Measurements from ENCODE around the gene QPCT. TPM values are rescaled to one million over a fixed set of nuclear protein-coding genes. Genes with fewer than 3 reads are reported as not detected.

The QPCT gene
- total RNA-seq, 3 donors from 2014 or later (not counting 1 experiment from before 2014, with no cell fraction given): 0.38 to 2.1 (median 2.1) TPM

GRCh38 chr2:37317746-37318145, 26.7 kb upstream of the QPCT start:
- TF ChIP-seq CTCF (IDR thresholded peaks at IDR 0.05): no peak
- H3K4me1 Mint-ChIP-seq: peaks cover 66 to 68% of the 10 kb centered on the region in 2 donors
- H3K9me3 Mint-ChIP-seq: no peaks in the 10 kb centered on the region
- H3K27ac Mint-ChIP-seq: peak overlapping the region in 1 of 2 donors; percentile 30
- DNase-seq (no peak), ATAC-seq (no peak)
- no peaks in the 10 kb centered on the region for H3K36me3 Mint-ChIP-seq
- WGBS (ENCODE audit: insufficient coverage): no CpG with 5 or more reads among the region's 1 CpG
- no peaks in the 10 kb centered on the region for H3K27me3 ChIP-seq (ENCODE audit: control insufficient read depth, insufficient read depth, low read length)
- no peaks in the 10 kb centered on the region for H3K36me3 ChIP-seq (ENCODE audit: control insufficient read depth, insufficient read depth, low read length)
- intact Hi-C loops (cut with micrococcal nuclease): no loop called here
- no peak overlapping the region for H3K4me3 Mint-ChIP-seq
- H3K4me1 ChIP-seq (ENCODE audit: control insufficient read depth, insufficient read depth, low read length): no peaks in the 10 kb centered on the region
- no peak overlapping the region for H3K27ac ChIP-seq (ENCODE audit: low read length)
- no peaks in the 10 kb centered on the region for H3K9me3 ChIP-seq (ENCODE audit: control insufficient read depth, insufficient read depth, low read length)
- H3K4me3 ChIP-seq (ENCODE audit: low read length): no peak overlapping the region
- no peaks in the 10 kb centered on the region for H3K27me3 Mint-ChIP-seq (ENCODE audit: low read depth in 2 of 2)

GRCh38 chr2:37318401-37318800, 26.0 kb upstream of the QPCT start:
- H3K4me1 ChIP-seq (ENCODE audit: control insufficient read depth, insufficient read depth, low read length): peaks cover 4% of the 10 kb centered on the region
- no peak overlapping the region for H3K4me3 ChIP-seq (ENCODE audit: low read length)
- TF ChIP-seq CTCF (IDR thresholded peaks at IDR 0.05): no peak
- Mint-ChIP-seq H3K36me3 (no peaks in the 10 kb centered on the region), H3K27me3 (ENCODE audit: low read depth in 2 of 2) (no peaks in the 10 kb centered on the region), H3K9me3 (no peaks in the 10 kb centered on the region), H3K27ac (peak overlapping the region in 1 of 2 donors; percentile 30), H3K4me3 (no peak overlapping the region), H3K4me1 (peaks cover 64 to 65% of the 10 kb centered on the region in 2 donors)
- ATAC-seq (no peak), DNase-seq (no peak)
- no peaks in the 10 kb centered on the region for H3K27me3 ChIP-seq (ENCODE audit: control insufficient read depth, insufficient read depth, low read length)
- no peak overlapping the region for H3K27ac ChIP-seq (ENCODE audit: low read length)
- intact Hi-C loops (cut with micrococcal nuclease): no loop called here
- no peaks in the 10 kb centered on the region for H3K9me3 ChIP-seq (ENCODE audit: control insufficient read depth, insufficient read depth, low read length)
- H3K36me3 ChIP-seq (ENCODE audit: control insufficient read depth, insufficient read depth, low read length): no peaks in the 10 kb centered on the region
- 85% methylated on average over 5 of the region's 5 CpGs for WGBS (ENCODE audit: insufficient coverage)

GRCh38 chr2:37319754-37320609, 24.4 kb upstream of the QPCT start:
- WGBS (ENCODE audit: insufficient coverage): 96% methylated on average over 8 of the region's 12 CpGs
- H3K27ac ChIP-seq (ENCODE audit: low read length): no peak overlapping the region
- Mint-ChIP-seq H3K9me3 (no peaks in the 10 kb centered on the region), H3K27me3 (ENCODE audit: low read depth in 2 of 2) (no peaks in the 10 kb centered on the region), H3K27ac (peak overlapping the region in 1 of 2 donors; percentile 45), H3K4me3 (no peak overlapping the region), H3K36me3 (no peaks in the 10 kb centered on the region), H3K4me1 (peaks cover 56 to 62% of the 10 kb centered on the region in 2 donors)
- intact Hi-C loops (cut with micrococcal nuclease): no loop called here
- TF ChIP-seq CTCF (IDR thresholded peaks at IDR 0.05): no peak
- H3K4me1 ChIP-seq (ENCODE audit: control insufficient read depth, insufficient read depth, low read length): peaks cover 12% of the 10 kb centered on the region
- H3K9me3 ChIP-seq (ENCODE audit: control insufficient read depth, insufficient read depth, low read length): no peaks in the 10 kb centered on the region
- no peaks in the 10 kb centered on the region for H3K27me3 ChIP-seq (ENCODE audit: control insufficient read depth, insufficient read depth, low read length)
- ATAC-seq (no peak), DNase-seq (no peak)
- H3K4me3 ChIP-seq (ENCODE audit: low read length): no peak overlapping the region
- H3K36me3 ChIP-seq (ENCODE audit: control insufficient read depth, insufficient read depth, low read length): no peaks in the 10 kb centered on the region
